HG03280 (cell line): ENCODE results near the gene PRDM12.

Experiments used
- ATAC-seq: cut with Tn5 transposase; IDR thresholded peaks from one replicate; pipeline ENCODE4 v1.9.1; 2021; ENCODE audit warnings: mild to moderate bottlenecking, moderate library complexity; ENCODE audit not compliant: unreplicated experiment

PRDM12 gene

GRCh38 chr9:130664251-130665028, at the start of gene PRDM12:
PRDM12 (plus strand) TSS chr9:130664594; CDS start chr9:130664654, 60 bp downstream.
- ATAC-seq: no peak

- no peak for ATAC-seq
Observed at GRCh38 chr9:130616451-130616850, 47.9 kb upstream of the PRDM12 start.

- no peak for ATAC-seq
Observed at GRCh38 chr9:130623466-130623865, 40.9 kb upstream of the PRDM12 start.

- ATAC-seq: no peak
Observed at GRCh38 chr9:130624154-130624553, 40.2 kb upstream of the PRDM12 start.

GRCh38 chr9:130626249-130626996, 38.0 kb upstream of the PRDM12 start:
- ATAC-seq: no peak

- ATAC-seq: no peak
Observed at GRCh38 chr9:130627051-130627450, 37.3 kb upstream of the PRDM12 start.

GRCh38 chr9:130627896-130628792, 36.2 kb upstream of the PRDM12 start:
- no peak for ATAC-seq

GRCh38 chr9:130629443-130630070, 34.8 kb upstream of the PRDM12 start:
- ATAC-seq: no peak

- no peak for ATAC-seq
Observed at GRCh38 chr9:130630071-130630450, 34.3 kb upstream of the PRDM12 start.

- no peak for ATAC-seq
Observed at GRCh38 chr9:130630506-130631330, 33.7 kb upstream of the PRDM12 start.

- ATAC-seq: no peak
Observed at GRCh38 chr9:130631331-130632080, 32.9 kb upstream of the PRDM12 start.

GRCh38 chr9:130632081-130632710, 32.2 kb upstream of the PRDM12 start:
- ATAC-seq: no peak

GRCh38 chr9:130632841-130633240, 31.6 kb upstream of the PRDM12 start:
- ATAC-seq: no peak

GRCh38 chr9:130633336-130634190, 30.8 kb upstream of the PRDM12 start:
- no peak for ATAC-seq

- no peak for ATAC-seq
Observed at GRCh38 chr9:130634191-130634768, 30.1 kb upstream of the PRDM12 start.

GRCh38 chr9:130634801-130635200, 29.6 kb upstream of the PRDM12 start:
- no peak for ATAC-seq

- ATAC-seq: no peak
Observed at GRCh38 chr9:130635306-130635705, 29.1 kb upstream of the PRDM12 start.
